Measurements from ENCODE around the gene RCC2. TPM values are rescaled to one million over a fixed set of nuclear protein-coding genes. Genes with fewer than 3 reads are reported as not detected.

Gene RCC2
- polyA plus RNA-seq, 2 of the 4 experiments (the other 2 are of a cell fraction), result 60.9 to 90.0 TPM

- H3K9me3 ChIP-seq, result no peaks in the 10 kb centered on the region
- TF ChIP-seq HEYL (CRISPR knock-in tag; IDR thresholded peaks at IDR 0.05) (no peak), BCL3 (IDR thresholded peaks at IDR 0.05) (no peak), POLR2AphosphoS2 (conservative IDR thresholded peaks at IDR 0.05; ENCODE audit: low read length) (no peak), E2F6 (IDR thresholded peaks at IDR 0.05; ENCODE audit: borderline replicate concordance, low read depth) (no peak), ESRRA (IDR thresholded peaks at IDR 0.05; ENCODE audit: borderline replicate concordance, low read length) (no peak), ZNF302 (CRISPR knock-in tag; IDR thresholded peaks at IDR 0.05) (no peak), POLR2A (IDR thresholded peaks at IDR 0.05; ENCODE audit: low read length) (no peak), SREBF2 (IDR thresholded peaks at IDR 0.05) (no peak), CHD4 (IDR thresholded peaks at IDR 0.05; ENCODE audit: borderline replicate concordance) (no peak)
- no peak for DNase-seq (ENCODE audit: low read depth in 1 of 2, low spot score in 1 of 2)
- no peak for FAIRE-seq
- no peak overlapping the region for H3K4me2 ChIP-seq
- POLR2A ChIA-PET, result no interaction called here
- ATAC-seq, result no peak
- no peak overlapping the region for H3K27ac ChIP-seq
- WGBS (ENCODE audit: missing lambda C conversion rate), result 57% methylated on average over 8 of the region's 8 CpGs
- no peaks in the 10 kb centered on the region for H3K4me1 ChIP-seq
- no peak overlapping the region for H3K4me3 ChIP-seq
- CTCF ChIA-PET, result interaction anchor here (1.3 kb wide), 1 partner anchor 268 kb away, joined by 4 read pairs; no protein-coding TSS in a partner anchor
These were observed 46.2 kb downstream of the RCC2 start for GRCh38 chr1:17393230-17393629.

GRCh38 chr1:17392199-17392740, 47.2 kb downstream of the RCC2 start:
- no peak for TF ChIP-seq ESRRA (IDR thresholded peaks at IDR 0.05; ENCODE audit: borderline replicate concordance, low read length)
- no peak for TF ChIP-seq HDAC2 (IDR thresholded peaks at IDR 0.05)
- TF ChIP-seq RNF2 (IDR thresholded peaks at IDR 0.05; ENCODE audit: borderline replicate concordance, low read depth), result no peak
- no peak for TF ChIP-seq EP300 (IDR thresholded peaks at IDR 0.05)
- no peak overlapping the region for H3K27ac ChIP-seq
- no peak overlapping the region for H3K4me3 ChIP-seq
- CTCF ChIA-PET, result interaction anchor here (1.0 kb wide), 1 partner anchor 55 kb away, joined by 3 read pairs; no protein-coding TSS in a partner anchor
- no peaks in the 10 kb centered on the region for H3K4me1 ChIP-seq
- POLR2A ChIA-PET, result no interaction called here
- 52% methylated on average over 7 of the region's 10 CpGs for WGBS (ENCODE audit: missing lambda C conversion rate)
- ATAC-seq (no peak), DNase-seq (ENCODE audit: low read depth in 1 of 2, low spot score in 1 of 2) (no peak), FAIRE-seq (no peak)
- no peak overlapping the region for H3K4me2 ChIP-seq
- H3K9me3 ChIP-seq, result no peaks in the 10 kb centered on the region

GRCh38 chr1:17381161-17381560, 58.3 kb downstream of the RCC2 start:
- no peak for FAIRE-seq
- no peak overlapping the region for H3K4me2 ChIP-seq
- no peak for TF ChIP-seq HES2 (IDR thresholded peaks at IDR 0.05)
- TF ChIP-seq JUNB (IDR thresholded peaks at IDR 0.05), result no peak
- no peak for TF ChIP-seq RAD21 (conservative IDR thresholded peaks at IDR 0.05 in 1 of 2, IDR thresholded peaks at IDR 0.05 in 1 of 2)
- no peak for TF ChIP-seq CBX8 (IDR thresholded peaks at IDR 0.05)
- no peak for TF ChIP-seq CHD2 (IDR thresholded peaks at IDR 0.05; ENCODE audit: low read length, partially characterized antibody)
- no peak for TF ChIP-seq HMGXB4 (CRISPR knock-in tag; IDR thresholded peaks at IDR 0.05; ENCODE audit: borderline replicate concordance)
- no peak for TF ChIP-seq E2F6 (IDR thresholded peaks at IDR 0.05; ENCODE audit: borderline replicate concordance, low read depth)
- H3K27ac ChIP-seq, result no peak overlapping the region
- no peaks in the 10 kb centered on the region for H3K4me1 ChIP-seq
- POLR2A ChIA-PET, result no interaction called here
- no peak for DNase-seq (ENCODE audit: low read depth in 1 of 2, low spot score in 1 of 2)
- 75% methylated on average over 2 of the region's 2 CpGs for WGBS (ENCODE audit: missing lambda C conversion rate)
- no peaks in the 10 kb centered on the region for H3K9me3 ChIP-seq
- no peak for ATAC-seq
- no peak overlapping the region for H3K4me3 ChIP-seq
- CTCF ChIA-PET, result interaction anchor here (0.6 to 1.8 kb wide), 4 partner anchors 8 to 321 kb away, joined by 3 to 4 read pairs (median 4); no protein-coding TSS in a partner anchor
